GM13976 (cell line): ENCODE data around the gene CEP41.

Source experiments
- DNase-seq: peaks from one replicate; pipeline ENCODE4 v3.0.0; 2012; ENCODE audit warnings: low spot score
- CTCF ChIP-seq: IDR thresholded peaks from 2 replicates; pipeline ENCODE4 v1.5.1; 2012; ENCODE audit warnings: borderline replicate concordance, mild to moderate bottlenecking; ENCODE audit not compliant: insufficient read depth; ENCODE audit errors: extremely low read depth, missing control alignments, control extremely low read depth
- in situ Hi-C: fragments of 300-500 bp; cut with MboI; formaldehyde crosslinking; loops from one replicate; pipeline ENCODE4 v1.12.0; 2022; ENCODE audit warnings: low sequenced_read_pairs, mixed read lengths, inconsistent platforms; ENCODE audit not compliant: unreplicated experiment

The CEP41 gene

GRCh38 chr7:130415006-130415405, 25.8 kb downstream of the CEP41 start:
- DNase-seq: no peak
- no peak for TF ChIP-seq CTCF
- in situ Hi-C loops: no loop called here

- in situ Hi-C loops: no loop called here
- DNase-seq: no peak
- no peak for TF ChIP-seq CTCF
Measured at GRCh38 chr7:130413201-130413600, 27.6 kb downstream of the CEP41 start.

- no peak for DNase-seq
- in situ Hi-C loops: no loop called here
Measured at GRCh38 chr7:130410868-130411541, 29.8 kb downstream of the CEP41 start.

GRCh38 chr7:130409712-130410072, 31.1 kb downstream of the CEP41 start:
- in situ Hi-C loops: no loop called here

More at GRCh38 chr7:130410868-130411541, 29.8 kb downstream of the CEP41 start:
- TF ChIP-seq CTCF: no peak

GRCh38 chr7:130409067-130409711, 31.6 kb downstream of the CEP41 start:
- in situ Hi-C loops: no loop called here
- DNase-seq: no peak
- no peak for TF ChIP-seq CTCF

More at GRCh38 chr7:130409712-130410072, 31.1 kb downstream of the CEP41 start:
- TF ChIP-seq CTCF: no peak
- DNase-seq: no peak

GRCh38 chr7:130405003-130405402, 35.8 kb downstream of the CEP41 start:
- no peak for DNase-seq
- no peak for TF ChIP-seq CTCF
- in situ Hi-C loops: no loop called here
